K562 (cell line): ENCODE data around the gene FNBP1. TPM values are rescaled to one million over a fixed set of nuclear protein-coding genes. Genes with fewer than 3 reads are reported as not detected.

Experiments
- CHD7 ChIP-seq: fragments of 200-600 bp; sonication (generic); IDR thresholded peaks from one replicate; pipeline ENCODE4 v1.6.1; 2012; ENCODE audit warnings: mild to moderate bottlenecking, low read depth, low read length, inconsistent platforms
- polyA plus RNA-seq, 8 experiments: library from polyadenylated mRNA; depleted of rRNA in 4 of 8; stranded (reverse) in 5 of 8; unstranded in 3 of 8; fragments of >200 nt; fragmentation: Nextera tagmentation in 2 of 8; fragmentation: Illumina TruSeq in 1 of 8; extraction: Ambion mirVana in 2 of 8; extraction: Trizol in 1 of 8; gene quantifications; 2 replicates each; pipeline versions ENCODE4 v1.2.1 to v1.2.3, GENCODE V29; 2011 to 2014; ENCODE audit warnings: inconsistent platforms in 1 of 8, missing spikeins in 1 of 8
- total RNA-seq, 7 experiments: library from RNA; depleted of rRNA in 6 of 7; stranded (reverse); fragments of >200 nt in 6 of 7; fragmentation: Illumina TruSeq in 2 of 7; extraction: Trizol in 2 of 7; gene quantifications; 2 replicates each; pipeline versions ENCODE4 v1.2.1 to v1.2.3, GENCODE V29; 2011 to 2021; ENCODE audit warnings: low replicate concordance in 1 of 7

Gene FNBP1
- total and polyA plus RNA-seq, 9 of the 15 experiments (the other 6 are each of a cell fraction or from before 2014, with no cell fraction given) = 1.8 to 14.9 (median 7.6) TPM

- TF ChIP-seq CHD7 = no peak
Measured at GRCh38 chr9:130023994-130024596, 18.9 kb downstream of the FNBP1 start (continued).
